Activated CD4-positive, alpha-beta T cell treated with anti-CD3 and anti-CD28 coated beads for 1 hour (primary cell): Measurements from ENCODE around the gene MED16.
"Not testable (repeated sequence)": the region's sequence is repeated elsewhere in the genome, so short reads cannot be mapped to it uniquely, and the experiment has no call there.

Experiments
- DNase-seq: peaks from one replicate; pipeline ENCODE4 v3.0.0-alpha.2; 2020

The MED16 gene

DNA sequence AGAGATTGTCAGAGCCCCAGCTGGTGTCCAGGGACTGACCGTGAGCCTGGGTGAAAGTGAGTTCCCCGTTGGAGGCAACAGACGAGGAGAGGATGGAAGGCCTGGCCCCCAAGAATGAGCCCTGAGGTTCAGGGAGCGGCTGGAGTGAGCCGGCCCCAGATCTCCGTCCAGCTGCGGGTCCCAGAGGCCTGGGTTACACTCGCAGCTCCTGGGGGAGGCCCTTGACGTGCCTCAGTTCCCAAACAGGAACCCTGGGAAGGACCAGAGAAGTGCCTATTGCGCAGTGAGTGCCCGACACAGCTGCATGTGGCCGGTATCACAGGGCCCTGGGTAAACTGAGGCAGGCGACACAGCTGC is 42.0 kb downstream of the MED16 start:
- DNase-seq = no peak

DNA sequence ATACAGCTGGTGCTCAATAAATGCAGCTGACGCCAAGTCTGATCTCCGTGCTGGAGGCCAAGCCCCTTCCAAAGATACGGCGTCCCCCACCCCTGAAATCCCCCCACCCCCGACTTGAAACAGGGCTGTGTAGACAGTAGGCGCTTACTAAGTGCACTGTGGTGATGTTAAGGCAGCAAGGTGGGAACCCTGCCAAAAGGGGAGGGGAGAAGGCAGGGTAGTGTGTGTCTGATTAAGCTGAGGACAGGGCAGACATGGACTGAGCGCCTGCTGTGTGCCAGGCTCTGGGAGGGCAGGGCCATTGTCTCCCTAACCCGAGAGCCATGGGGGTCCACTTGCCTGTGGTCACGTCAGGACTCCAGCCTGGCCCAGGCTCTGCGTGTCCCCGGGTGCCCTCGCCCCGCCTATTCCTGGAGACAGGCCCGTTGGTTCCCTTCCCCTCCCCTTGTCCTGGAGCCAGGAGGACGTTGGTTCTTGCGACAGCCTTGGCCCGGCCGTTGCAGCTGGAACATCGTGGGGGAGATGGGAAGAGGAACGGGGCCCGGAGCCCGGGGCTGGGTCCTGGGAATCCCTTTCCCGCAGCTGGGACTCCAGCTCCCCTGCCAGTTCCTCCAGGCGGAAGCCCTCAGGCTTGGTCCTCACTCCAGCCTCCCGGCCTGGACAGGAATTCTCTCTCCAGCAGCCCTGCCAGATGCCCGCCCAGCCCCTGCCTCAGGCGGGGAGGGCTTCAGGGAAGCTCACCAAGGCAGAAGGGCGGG is 42.6 kb downstream of the MED16 start:
- DNase-seq = no peak

DNA sequence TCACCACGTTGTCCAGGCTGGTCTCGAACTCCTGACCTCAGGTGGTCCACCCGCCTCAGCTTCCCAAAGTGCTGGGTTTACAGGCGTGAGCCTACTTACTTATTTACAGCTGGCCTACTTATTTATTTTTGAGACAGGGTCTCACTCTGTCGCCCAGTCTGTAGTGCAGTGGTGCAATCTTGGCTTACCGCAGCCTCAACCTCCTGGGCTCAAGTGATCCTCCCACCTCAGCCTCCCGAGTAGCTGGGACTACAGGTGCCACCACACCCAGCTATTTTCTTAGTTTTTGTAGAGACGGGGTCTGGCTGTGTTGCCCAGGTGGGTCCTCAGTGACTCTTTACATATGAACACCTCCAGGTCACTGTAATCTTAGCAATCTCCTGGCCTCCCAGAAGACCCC is 43.8 kb downstream of the MED16 start:
- DNase-seq = not testable (repeated sequence)

DNA sequence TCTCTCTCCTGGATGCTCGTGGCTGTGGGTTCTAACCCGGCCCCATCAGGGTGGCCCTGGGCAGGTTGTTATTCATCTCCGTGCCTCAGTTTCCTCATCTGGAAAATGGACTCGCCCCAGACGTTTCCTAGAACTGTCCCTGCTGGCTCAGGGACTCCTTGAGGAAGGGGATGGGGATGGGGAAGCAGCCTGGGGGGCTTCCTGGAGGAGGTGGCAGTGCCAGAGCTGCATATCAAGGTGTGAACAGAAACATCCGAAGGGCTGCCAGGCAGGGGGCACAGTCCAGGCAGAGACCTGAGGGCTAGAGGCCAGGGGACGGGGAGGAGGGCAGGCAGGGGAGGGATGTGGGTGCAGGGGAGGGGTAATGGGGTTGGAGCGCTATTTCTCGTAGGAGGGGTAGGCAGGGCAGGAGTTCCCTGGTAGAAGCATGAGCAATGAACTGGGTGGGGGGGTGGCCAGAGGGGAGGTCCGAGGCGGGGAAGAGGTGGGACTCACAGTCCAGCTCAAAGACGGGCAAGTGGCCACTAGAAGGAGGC is 44.5 kb downstream of the MED16 start:
- no peak for DNase-seq

DNA sequence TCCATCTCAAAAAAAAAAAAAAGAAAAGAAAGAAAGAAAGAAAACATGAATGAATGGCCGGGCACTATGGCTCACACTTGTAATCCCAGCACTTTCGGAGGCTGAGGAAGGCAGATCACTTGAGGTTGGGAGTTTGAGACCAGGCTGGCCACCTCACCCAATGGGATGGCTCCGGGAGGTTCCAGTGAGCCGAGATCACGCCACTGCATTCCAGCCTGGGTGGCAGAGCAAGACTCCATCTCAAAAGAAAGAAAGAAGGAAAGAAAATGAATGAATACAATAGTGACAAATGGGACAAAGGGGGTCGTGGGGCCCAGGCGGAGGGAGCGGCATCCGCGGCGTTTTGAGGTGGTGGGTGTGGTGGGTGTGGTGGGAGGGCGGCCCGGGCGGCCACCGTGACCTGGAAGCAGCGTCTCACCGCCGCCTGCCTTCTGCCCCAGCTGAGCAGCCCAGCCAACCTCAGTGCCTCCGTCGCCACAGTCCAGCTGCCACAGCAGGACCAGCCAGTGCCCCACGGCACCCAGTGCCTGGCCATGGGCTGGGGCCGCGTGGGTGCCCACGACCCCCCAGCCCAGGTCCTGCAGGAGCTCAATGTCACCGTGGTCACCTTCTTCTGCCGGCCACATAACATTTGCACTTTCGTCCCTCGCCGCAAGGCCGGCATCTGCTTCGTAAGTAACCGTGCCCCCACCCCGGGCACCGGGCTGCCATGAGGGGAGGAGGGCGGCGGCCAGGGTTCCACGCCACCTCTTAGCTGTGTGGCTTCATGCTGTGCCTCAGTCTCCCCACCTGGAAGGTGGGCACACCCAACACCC is 47.1 kb downstream of the MED16 start:
- DNase-seq = no peak

DNA sequence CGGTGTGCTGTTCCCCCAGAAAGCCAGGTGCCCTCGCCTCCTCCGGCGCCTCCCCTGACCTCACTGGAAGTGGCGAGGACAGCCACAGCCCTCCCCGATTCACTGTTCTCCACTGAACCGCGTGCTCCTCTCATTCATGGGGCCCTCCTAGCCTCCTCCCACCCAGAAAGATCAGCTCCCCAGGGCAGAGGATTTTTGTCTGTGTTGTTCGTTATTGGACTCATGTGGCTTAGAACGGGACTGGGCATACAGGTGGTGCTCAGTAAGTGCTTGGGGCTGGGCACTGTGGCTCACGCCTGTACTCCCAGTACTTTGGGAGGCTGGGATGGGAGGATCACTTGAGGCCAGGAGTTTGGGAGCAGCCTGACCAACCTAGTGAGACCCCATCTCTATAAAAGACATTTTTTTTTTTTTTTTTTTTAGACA is 48.4 kb downstream of the MED16 start:
- no peak for DNase-seq

DNA sequence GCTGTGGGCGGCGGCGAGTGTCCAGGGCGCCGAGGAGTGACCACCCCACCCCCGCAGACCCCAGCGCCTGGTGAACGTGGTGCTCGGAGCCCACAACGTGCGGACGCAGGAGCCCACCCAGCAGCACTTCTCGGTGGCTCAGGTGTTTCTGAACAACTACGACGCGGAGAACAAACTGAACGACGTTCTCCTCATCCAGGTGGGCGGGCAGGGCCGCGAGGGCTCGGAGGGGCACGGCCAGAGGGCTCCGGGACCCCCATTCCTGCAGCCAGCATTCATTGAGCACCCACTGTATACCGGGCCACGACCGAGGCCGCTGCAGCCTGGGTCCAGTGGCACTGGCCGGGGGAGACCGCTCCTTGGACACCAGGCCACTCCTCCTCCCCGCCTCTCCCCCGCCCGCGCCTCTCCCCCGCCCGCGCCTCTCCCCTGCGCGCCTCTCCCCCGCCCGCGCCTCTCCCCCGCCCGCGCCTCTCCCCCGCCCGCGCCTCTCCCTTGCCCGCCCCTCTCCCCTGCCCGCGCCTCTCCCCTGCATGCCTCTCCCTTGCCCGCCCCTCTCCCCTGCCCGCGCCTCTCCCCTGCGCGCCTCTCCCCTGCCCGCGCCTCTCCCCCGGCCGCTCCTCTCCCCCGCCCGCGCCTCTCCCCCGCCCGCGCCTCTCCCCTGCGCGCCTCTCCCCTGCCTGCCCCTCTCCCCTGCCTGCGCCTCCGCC is 49.0 kb downstream of the MED16 start:
- DNase-seq = no peak

DNA sequence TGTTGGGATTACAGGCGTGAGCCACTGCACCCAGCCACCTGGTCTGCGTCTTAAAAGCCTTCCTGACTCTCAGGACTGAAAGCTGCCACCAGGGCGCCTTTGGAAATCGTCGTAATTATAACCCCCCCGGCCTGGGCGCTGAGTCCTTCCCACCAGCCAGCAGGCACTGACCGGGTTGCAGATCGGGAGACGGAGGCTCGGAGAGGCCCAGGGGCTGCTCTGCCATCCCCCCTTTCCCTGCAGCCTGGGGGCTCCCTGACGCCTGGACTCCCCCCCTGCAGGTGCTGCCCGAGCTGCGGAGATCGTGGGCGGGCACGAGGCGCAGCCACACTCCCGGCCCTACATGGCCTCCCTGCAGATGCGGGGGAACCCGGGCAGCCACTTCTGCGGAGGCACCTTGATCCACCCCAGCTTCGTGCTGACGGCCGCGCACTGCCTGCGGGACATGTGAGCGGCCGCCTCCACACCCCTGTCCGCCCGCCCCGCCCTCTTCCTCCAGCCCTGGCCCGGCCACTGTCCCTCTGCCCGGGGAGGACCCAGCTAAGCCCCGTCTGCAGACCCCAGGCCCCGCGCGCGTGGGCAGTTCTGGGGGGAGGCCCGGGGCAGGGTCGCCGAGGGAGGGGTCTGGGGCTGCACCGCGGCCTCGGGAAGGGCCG is 49.7 kb downstream of the MED16 start:
- DNase-seq = no peak

DNA sequence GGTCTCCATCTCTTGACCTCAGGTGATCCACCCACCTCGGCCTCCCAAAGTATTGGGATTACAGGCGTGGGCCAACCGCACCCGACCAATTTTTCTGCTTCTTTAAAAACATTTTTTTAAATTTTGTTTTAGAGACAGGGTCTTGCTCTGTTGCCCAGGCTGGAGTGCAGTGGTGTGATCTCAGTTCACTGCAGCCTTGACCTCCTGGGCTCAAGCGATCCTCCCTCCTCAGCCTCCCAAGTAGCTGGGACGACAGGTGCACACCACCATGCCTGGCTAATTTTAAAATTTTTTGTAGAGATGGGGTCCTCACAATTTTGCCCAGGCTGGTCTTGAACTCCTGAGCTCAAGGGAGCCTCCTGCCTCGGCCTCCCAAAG is 50.2 kb downstream of the MED16 start:
- not testable (repeated sequence) for DNase-seq

DNA sequence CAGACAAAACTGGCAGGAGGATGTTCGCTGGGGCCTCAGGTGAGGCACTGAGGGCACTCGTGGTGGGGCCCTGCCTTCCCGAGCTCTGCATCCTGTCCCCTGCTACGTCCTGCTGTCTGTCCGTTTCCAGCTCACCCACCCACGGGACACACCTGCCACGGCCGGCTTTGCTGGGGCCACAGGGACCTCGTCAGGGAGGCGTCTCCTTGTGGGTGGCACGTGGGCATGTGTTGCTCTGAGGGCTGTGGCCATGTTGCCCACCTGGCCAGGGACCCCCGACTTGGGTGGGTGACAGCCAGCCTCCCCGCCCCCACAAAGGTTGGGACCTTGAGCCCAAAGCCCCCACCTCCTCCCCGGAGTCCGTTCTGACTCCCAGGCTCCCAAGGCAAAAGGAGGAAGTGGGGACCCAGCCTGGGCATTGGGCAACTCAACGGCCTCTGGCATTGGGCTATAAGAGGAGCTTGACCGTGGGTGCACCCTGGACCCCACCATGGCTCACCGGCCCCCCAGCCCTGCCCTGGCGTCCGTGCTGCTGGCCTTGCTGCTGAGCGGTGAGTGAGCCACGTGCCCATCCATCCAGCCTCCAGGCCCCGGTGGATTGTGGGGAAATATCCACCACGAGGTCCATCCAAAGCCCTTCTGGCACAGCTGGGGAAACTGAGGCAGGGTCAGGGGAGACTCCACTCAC is 52.3 kb downstream of the MED16 start, which contains the start of gene PRTN3:
Gene PRTN3, plus strand, starts transcription at position 481 of the 688 bp plus-strand sequence. Its CDS starts 10 bp downstream, at position 491.
- DNase-seq = no peak

DNA sequence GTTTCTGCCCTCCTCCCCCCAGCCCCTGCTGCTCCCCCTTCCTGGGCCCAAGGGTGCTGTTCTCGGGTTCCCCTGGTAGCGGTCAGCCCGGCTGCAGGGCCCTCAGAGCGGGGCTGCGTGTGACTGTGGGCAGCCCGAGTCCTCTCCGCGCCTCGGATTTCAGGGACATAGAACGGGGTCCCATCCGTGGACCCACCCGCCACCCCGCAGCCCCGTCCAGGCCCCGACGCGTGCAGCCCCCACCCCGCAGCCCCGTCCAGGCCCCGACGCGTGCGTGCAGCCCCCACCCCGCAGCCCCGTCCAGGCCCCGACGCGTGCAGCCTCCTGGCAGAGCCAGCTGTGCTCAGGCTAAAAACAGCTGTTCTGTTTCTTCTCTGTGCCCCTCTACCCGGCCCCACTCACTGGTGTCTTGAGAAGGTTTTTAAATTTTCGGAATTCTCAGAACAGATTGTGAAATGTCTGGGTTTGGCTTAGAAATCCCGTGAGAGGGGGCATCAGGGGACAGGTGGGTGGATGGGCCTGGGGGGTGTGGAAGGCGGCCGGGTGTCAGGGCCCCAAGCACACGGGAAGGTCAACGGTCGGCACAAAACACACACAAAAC is 57.7 kb downstream of the MED16 start:
- DNase-seq = no peak

DNA sequence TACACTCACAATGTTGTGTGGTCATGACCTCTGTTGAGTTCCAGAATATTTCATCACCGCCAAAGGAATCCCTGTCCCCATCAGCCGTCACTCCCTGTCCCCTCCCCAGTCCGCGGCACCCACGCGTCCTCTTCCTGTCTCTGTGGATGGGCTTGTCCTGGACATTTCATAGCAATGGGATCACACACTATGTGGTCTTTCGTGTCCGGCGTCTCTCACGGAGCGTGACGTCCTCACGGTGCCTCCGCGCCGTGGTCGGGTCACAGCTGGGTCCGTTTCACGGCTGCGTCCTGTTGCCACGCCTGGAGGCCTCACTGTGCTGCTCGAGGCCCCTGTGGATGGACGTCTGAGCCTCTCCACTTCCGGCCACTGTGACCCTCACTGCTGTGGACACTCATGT is 58.8 kb downstream of the MED16 start:
- no peak for DNase-seq

DNA sequence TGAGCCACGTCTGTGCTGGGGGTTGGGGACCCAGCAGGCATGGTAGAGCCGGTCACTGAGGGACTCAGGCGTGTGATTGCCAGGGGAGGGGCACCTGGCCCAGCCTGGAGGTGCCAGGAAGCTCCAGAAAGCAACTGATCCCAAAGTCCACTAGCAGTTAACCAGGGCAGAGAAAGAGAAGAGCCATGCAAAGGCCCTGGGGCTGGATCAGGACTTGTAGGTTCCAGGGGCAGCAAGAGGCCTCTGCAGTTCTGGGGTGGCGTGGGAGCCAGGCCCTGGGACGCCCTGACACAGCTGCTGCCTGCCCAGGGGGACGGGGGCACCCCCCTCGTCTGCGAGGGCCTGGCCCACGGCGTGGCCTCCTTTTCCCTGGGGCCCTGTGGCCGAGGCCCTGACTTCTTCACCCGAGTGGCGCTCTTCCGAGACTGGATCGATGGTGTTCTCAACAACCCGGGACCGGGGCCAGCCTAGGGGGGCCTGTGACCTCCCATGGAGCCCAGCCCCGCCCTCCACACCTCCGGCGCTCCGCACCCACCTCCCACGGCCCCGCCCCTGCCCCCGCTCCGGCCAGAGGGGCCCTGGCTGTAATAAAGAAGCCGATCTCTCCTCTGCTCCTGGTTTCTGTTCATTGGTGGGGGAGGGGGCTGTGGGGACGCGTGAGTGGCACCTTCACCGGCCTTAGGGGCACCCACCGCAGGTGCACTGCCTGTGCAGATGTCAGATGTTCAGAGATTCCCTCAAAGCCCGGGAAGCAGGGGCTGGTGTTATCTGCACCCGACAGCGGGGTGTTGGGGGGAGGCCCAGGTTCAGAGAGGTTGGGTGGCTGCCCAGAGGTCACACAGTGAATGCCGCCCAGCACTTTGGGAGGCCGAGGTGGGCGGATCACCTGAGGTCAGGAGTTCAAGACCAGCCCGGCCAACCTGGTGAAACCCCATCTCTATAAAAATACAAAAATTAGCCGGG is 61.3 kb downstream of the MED16 start:
- no peak for DNase-seq

DNA sequence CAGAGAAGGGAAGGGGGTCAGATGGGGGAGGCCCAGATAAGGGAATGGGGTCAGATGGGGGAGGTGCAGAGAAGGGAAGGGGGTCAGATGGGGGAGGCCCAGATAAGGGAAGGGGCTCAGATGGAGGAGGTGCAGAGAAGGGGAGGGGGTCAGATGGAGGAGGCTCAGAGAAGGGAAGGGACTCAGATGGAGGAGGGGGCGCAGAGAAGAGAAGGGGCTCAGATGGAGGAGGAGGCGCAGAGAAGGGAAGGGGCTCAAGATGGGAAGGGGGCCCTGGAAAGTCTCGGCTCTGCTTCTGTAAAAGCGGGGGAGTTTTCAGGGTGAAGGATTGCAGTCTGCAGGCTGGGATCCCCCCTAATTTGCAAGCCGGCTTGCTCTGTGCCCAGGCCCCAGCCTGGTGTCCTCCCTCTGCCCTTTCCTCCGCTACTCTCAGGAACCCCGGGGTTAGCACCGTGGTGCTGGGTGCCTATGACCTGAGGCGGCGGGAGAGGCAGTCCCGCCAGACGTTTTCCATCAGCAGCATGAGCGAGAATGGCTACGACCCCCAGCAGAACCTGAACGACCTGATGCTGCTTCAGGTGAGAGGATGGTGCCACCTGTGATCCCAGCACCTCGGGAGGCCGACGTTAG is 63.7 kb downstream of the MED16 start:
- no peak for DNase-seq

DNA sequence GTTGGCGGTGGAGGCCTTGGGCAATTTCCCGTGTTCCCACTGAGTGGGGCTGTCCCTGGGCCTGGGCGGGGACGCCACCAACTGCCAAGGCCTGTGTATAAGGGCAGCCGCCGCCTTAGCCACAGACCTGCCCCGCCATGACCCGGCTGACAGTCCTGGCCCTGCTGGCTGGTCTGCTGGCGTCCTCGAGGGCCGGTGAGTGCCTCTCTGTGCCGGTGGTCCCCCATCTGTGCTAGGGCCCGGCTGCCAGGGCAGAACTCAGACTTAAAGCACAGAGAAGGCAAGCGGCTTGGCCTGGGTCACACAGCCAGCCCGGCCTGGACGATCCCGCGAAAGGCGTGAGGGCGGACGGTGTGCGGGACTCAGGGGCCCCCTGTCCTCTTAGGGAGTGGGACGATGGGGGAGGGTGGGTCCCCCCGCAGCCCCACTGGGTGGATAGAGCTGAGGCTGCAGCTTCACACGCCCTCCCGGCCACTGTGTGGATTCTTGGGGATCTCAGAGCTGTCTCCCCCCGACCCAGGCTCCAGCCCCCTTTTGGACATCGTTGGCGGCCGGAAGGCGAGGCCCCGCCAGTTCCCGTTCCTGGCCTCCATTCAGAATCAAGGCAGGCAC is 65.2 kb downstream of the MED16 start, which contains the start of gene AZU1:
Gene AZU1, plus strand, starts transcription at position 128 of the 612 bp plus-strand sequence. Its CDS starts 10 bp downstream, at position 138.
- DNase-seq = no peak

DNA sequence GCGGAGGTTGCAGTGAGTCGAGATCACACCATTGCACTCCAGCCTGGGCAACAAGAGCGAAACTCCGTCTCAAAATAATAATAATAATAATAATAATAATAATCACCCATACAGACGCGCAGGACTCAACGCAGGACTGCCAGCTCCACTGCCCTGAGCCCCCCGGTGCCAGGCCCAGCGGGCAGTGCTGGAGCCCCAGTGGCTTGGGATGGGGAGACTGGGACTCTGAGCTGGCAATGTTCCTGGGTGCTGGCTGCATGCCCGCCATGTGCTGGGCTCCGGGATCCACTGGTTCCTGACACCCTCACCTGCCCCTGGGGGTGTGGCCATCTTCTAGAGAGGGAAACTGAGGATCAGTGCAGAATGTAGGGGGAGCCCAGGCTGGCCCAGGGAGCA is 65.7 kb downstream of the MED16 start:
- DNase-seq = no peak

DNA sequence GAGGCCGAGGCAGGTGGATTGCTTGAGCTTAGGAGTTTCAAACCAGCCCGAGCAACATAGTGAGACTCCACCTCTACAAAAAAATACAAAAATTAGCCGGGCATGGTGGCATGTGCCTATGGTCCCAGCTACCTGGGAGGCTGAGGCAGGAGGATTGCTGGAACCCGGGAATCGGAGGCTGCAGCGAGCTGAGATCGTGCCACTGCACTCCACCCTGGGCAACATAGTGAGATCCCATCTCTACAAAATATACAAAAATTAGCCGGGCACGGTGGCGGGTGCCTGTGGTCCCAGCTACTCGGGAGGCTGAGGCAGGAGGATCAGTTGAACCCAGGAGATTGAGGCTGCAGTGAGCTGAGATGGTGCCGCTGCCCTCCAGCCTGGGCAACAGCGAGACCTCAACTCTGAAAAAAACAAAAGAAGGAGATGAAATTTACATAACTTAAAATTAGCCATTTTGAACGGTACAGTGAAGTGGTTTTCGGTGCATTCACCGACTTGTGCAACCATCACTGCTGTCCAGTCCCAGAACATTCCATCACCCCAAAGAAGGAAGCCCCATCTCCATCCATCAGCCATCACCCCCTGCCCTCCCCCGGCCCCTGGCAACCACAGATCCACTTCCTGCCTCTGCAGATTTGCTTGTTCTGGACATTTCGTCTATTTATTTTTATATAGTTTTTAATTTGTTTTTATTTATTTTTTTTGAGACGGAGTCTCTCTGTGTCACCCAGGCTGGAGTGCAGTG is 66.9 kb downstream of the MED16 start:
- DNase-seq = no peak

DNA sequence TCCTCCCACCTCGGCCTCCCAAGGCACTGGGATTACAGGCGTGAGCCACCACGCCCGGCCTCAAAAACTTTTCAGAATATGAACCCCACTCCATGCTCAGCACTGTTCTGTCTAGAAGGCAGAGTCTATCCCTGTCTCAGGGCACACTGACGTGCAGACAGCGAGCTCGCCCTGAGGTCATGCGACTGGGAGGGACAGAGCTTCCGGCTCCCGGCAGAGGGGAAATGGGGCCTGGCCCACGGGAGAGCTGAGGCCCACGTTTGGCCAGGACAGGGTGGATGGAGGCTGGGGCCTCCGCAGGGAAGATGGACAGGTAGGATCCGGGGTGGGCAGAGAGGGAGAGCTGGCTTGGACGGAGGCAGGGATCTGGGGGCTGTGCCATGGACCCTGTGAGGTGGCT is 68.1 kb downstream of the MED16 start:
- DNase-seq = no peak
